HEK293 (cell line): ENCODE data around the gene TMLHE.

Experiments used
- SETDB1 ChIP-seq: IDR thresholded peaks from one replicate; pipeline ENCODE4 v1.6.1; 2017; ENCODE audit warnings: mild to moderate bottlenecking, low read length, moderate library complexity, mixed read lengths; ENCODE audit not compliant: insufficient read length
- TCF7L2 ChIP-seq: IDR thresholded peaks from 2 replicates; pipeline ENCODE4 v1.6.1; 2011; ENCODE audit warnings: low read depth, mild to moderate bottlenecking, inconsistent platforms, low read length, moderate library complexity, borderline replicate concordance
- ZBTB11 ChIP-seq: fragments of 450-650 bp; formaldehyde crosslinking; conservative IDR thresholded peaks from 2 replicates; pipeline ENCODE4 v1.5.1; 2016; ENCODE audit warnings: low read depth, missing biosample characterization, missing genetic modification characterization
- ZBTB8A ChIP-seq: fragments of 450-650 bp; formaldehyde crosslinking; IDR thresholded peaks from 2 replicates; pipeline ENCODE4 v1.5.1; 2016; ENCODE audit warnings: missing biosample characterization, missing genetic modification characterization
- ZNF184 ChIP-seq: fragments of 450-650 bp; IDR thresholded peaks from 2 replicates; pipeline ENCODE4 v1.5.1; 2018; ENCODE audit warnings: missing biosample characterization, mild to moderate bottlenecking, missing genetic modification characterization
- ZNF274 ChIP-seq, 2 experiments: fragments of 200-500 bp in 1 of 2; fragments of 450-650 bp in 1 of 2; sonication (Bioruptor generic) in 1 of 2; formaldehyde crosslinking in 1 of 2; IDR thresholded peaks; 2 replicates each; pipeline versions ENCODE4 v1.5.1 to v1.6.1; 2014 to 2016; ENCODE audit warnings: borderline replicate concordance in 1 of 2, inconsistent platforms in 1 of 2, low read length in 1 of 2, missing biosample characterization in 1 of 2, missing genetic modification characterization in 1 of 2
- ZNF660 ChIP-seq: fragments of 450-650 bp; IDR thresholded peaks from 2 replicates; pipeline ENCODE4 v1.5.1; 2018; ENCODE audit warnings: missing biosample characterization, mild to moderate bottlenecking, missing genetic modification characterization
- TF ChIP-seq, protein P1 (sequence below): fragments of 450-650 bp; formaldehyde crosslinking; IDR thresholded peaks from 2 replicates; pipeline ENCODE4 v1.5.1; 2016; ENCODE audit warnings: missing biosample characterization, missing genetic modification characterization

DNA sequence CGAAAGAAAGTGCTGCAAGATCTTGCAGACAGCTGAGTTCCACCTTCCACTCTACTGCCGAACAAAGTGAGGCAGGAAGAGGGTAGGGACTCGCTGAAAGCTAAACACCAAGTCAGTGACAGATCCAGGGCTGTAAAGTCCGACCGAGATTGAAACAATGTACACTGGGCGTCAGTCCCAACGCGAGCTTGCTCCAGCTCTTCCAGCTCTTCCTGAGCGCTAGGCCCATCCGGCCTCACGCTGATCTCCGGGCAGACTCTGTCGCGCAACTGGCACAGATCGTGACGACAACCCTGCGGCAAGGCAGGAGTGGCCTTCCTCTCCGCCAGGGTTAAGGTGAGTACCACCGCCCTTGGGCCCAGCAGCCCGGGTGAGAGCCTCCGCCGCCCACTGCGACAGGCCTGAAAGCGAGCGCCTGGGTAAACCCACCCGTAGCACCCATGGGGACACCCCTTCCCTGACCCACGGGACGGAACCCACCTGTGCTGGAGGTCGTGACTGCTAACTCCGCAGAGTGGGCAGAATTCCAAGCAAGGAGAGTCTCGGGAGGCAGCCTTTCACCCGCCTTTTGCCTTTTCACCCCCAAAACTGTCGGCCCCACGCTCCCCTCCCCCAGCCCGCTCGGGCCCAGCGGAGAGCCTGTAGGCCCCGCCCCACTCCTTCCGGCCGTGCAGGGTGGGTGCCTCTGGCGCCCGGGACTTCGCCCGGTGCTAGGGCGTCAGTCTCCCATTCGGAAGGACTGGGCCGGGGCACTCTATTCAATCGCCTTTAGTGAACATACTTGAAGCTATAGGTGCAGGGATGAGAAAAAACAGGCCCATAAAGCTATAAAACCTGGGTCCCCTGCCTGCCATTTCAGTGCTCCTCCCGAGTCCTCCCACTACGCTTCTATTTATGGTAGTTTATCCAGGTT is at the start of gene TMLHE, which contains the start of gene SPRY3:
- TF ChIP-seq ZBTB11 (tag by site-specific recombination) = peak; percentile 52; the same call in 1 of the 2 replicates
- no peak for TF ChIP-seq TCF7L2
- TF ChIP-seq, protein P1, sequence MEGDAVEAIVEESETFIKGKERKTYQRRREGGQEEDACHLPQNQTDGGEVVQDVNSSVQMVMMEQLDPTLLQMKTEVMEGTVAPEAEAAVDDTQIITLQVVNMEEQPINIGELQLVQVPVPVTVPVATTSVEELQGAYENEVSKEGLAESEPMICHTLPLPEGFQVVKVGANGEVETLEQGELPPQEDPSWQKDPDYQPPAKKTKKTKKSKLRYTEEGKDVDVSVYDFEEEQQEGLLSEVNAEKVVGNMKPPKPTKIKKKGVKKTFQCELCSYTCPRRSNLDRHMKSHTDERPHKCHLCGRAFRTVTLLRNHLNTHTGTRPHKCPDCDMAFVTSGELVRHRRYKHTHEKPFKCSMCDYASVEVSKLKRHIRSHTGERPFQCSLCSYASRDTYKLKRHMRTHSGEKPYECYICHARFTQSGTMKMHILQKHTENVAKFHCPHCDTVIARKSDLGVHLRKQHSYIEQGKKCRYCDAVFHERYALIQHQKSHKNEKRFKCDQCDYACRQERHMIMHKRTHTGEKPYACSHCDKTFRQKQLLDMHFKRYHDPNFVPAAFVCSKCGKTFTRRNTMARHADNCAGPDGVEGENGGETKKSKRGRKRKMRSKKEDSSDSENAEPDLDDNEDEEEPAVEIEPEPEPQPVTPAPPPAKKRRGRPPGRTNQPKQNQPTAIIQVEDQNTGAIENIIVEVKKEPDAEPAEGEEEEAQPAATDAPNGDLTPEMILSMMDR (tag by site-specific recombination) = no peak
- no peak for TF ChIP-seq ZNF184 (tag by site-specific recombination)
- TF ChIP-seq SETDB1 = no peak
- TF ChIP-seq ZNF274 (IDR thresholded peaks at IDR 0.05; ENCODE audit: low read length) = no peak
- TF ChIP-seq ZNF274 (tag by site-specific recombination; IDR thresholded peaks at IDR 0.05; ENCODE audit: borderline replicate concordance) = no peak
- TF ChIP-seq ZNF660 = no peak
- TF ChIP-seq ZBTB8A = peak; percentile 99
